ENCODE data around the gene SPATA32. TPM values are rescaled to one million over a fixed set of nuclear protein-coding genes. Genes with fewer than 3 reads are reported as not detected.
A peak's percentile ranks its signal among the peaks of the same experiment; 100 is the strongest.

The SPATA32 gene
- total RNA-seq, 1 experiment from 2014 or later = 0.15 TPM

DNA sequence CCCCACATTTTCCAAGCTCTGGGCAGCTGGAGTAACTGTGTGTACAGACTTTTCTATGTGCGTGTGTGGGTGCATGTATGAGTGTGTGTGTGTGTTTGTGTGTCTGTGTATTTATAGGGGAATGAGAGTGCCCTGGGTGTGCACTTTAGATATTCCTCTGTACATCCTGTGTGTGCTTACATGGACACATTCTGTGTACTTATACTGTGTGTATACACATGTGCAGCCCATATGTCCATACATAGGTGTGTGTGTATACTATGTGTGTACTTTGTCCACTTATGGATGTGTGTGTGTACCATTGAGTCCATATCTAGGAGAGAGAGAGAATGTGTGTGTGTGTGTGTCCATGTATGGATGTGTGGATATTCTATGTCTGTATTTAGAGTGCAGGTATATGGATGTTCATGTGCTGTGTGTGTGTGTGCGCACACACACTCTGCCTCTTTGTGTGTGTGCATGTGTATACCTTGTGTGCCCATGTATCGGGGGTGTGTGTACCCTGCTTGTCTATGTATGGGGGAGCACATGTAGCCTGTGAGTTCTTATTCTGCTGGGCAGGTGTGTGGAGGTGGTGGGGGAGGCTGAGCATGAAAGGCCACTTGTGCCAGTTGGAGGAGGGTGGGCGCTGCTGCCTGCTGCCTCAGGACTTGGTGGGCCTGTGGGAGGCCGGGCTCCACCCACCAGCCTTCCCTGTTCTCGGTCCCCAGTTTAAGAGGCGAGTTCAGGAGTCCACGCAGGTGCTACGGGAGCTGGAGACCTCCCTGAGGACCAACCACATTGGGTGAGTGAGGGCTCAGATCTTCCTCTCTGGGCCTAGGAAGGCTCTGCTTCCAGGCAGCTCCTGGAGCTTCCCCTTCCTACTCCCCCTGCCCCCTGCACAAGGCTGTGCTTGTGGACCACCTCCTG lies 29.1 kb downstream of the SPATA32 start:
- ChIA-PET RAD21 (ENCODE audit: low non-redundant PET in 1 of 2, low total read pairs in 2 of 2, uncharacterized antibody in 2 of 2, unreplicated experiment in 2 of 2) (interaction anchor here in 1 of 2 experiments (1.5 kb wide), 1 partner anchor 14 kb away, joined by 6 read pairs; no protein-coding TSS in a partner anchor), CTCF (interaction anchor here (1.1 to 5.9 kb wide), 7 partner anchors 9 to 192 kb away, joined by 3 to 55 read pairs (median 5); partner anchors contain the start of gene ACBD4)
- DNase-seq (ENCODE audit: low read depth, low spot score) = no peak

DNA sequence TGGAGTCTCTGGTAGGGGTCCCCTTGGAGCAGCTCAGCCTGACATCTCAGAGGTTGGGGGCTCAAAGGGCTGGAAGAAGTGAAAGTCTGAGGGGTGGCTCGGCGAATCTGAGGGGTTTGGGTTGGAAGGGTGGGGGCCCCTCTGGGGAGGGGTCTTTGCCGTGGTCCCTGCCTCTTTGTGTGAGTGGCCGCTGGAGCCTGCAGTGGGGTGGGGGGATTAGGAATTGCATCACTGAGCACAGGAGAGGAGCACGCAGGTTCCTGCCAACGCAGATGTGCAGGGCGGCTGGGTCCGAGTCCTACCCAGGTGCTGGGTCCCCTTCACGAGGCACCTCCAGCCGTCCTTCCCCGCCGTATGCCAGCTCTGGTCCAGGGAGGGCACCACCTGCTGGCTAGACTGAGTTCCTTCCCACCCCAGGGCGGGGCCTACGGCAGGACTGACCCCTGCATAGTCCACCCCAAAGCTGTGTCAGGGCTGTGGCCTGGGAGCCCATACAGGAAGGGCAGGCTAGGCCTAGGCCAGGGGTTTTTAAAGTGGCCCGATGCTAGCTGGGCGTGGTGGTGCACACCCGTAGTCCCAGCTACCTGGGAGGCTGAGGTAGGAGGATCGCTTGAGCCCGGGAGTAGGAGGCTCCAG lies 30.3 kb downstream of the SPATA32 start:
- ATAC-seq = peak; percentile 81
- no TSS peak for BruUV-seq (replicated peaks)
- POLR2A ChIA-PET = interaction anchor here (1.3 to 2.3 kb wide), 2 partner anchors 83 to 96 kb away, joined by 4 to 7 read pairs; partner anchors contain the start of genes ACBD4 and HEXIM1

More for the DNA sequence above, 29.1 kb downstream of the SPATA32 start:
- Histone ChIP-seq H3K27ac (ENCODE audit: low read depth, low read length) (no peak overlapping the region), H3K9me2 (ENCODE audit: insufficient read depth) (no peaks in the 10 kb centered on the region), H3K4me1 (ENCODE audit: control insufficient read depth in 1 of 2, insufficient read depth in 2 of 2, low read length in 2 of 2) (peaks cover 31 to 48% of the 10 kb centered on the region in 2 experiments), H3K4me3 (replicated peaks in 1 of 2; ENCODE audit: low read depth in 1 of 2, low read length in 2 of 2) (no peak overlapping the region), H3K4me2 (ENCODE audit: low read length) (no peak overlapping the region), H3K9me3 (ENCODE audit: control insufficient read depth in 1 of 2, insufficient read depth in 1 of 2, low read depth in 1 of 2, low read length in 2 of 2) (no peaks in the 10 kb centered on the region), H2AFZ (ENCODE audit: low read depth, low read length, poor library complexity, severe bottlenecking) (no peak overlapping the region), H3K9ac (ENCODE audit: low read length) (no peak overlapping the region), H3K36me3 (ENCODE audit: control insufficient read depth in 1 of 2, insufficient read depth in 2 of 2, low read length in 2 of 2) (no peaks in the 10 kb centered on the region), H3K27me3 (ENCODE audit: insufficient read depth, low read length) (no peaks in the 10 kb centered on the region), H4K20me1 (ENCODE audit: insufficient read depth) (no peaks in the 10 kb centered on the region), H3K79me2 (ENCODE audit: insufficient read depth, low read length) (no peaks in the 10 kb centered on the region)
- POLR2A ChIA-PET = no interaction called here
- ATAC-seq = no peak
- intact Hi-C loops (cut with micrococcal nuclease) = no loop called here
- BruUV-seq (replicated peaks) = no TSS peak
- TF ChIP-seq YY1 (IDR thresholded peaks at IDR 0.05; ENCODE audit: extremely low read depth, insufficient replicate concordance, low read depth, low read length) (no peak), EZH2 (IDR thresholded peaks at IDR 0.05) (no peak), POLR2A (IDR thresholded peaks at IDR 0.05; ENCODE audit: borderline replicate concordance, extremely low read depth, insufficient read depth, insufficient read length) (no peak), CEBPB (IDR thresholded peaks at IDR 0.05; ENCODE audit: low read depth) (no peak), SIN3A (IDR thresholded peaks at IDR 0.05; ENCODE audit: low read depth) (no peak)

More for the DNA sequence above, 30.3 kb downstream of the SPATA32 start:
- intact Hi-C loops (cut with micrococcal nuclease) = loop anchor here (1.0 kb wide), 1 partner anchor 16 kb away; no protein-coding TSS in a partner anchor
- RAD21 ChIA-PET (ENCODE audit: low non-redundant PET in 1 of 2, low total read pairs in 2 of 2, uncharacterized antibody in 2 of 2, unreplicated experiment in 2 of 2) = interaction anchor here (1.5 to 2.0 kb wide), 3 partner anchors 12 to 96 kb away, joined by 6 to 7 read pairs (median 6); partner anchors contain the start of gene ACBD4 (in 2 of the 2)
- CTCF ChIA-PET = interaction anchor here (0.7 to 5.9 kb wide), 13 partner anchors 8 to 194 kb away, joined by 3 to 55 read pairs (median 4); partner anchors contain the start of genes ACBD4 and HEXIM1
- Histone ChIP-seq H3K4me2 (ENCODE audit: low read length) (peak overlapping the region; percentile 65), H3K36me3 (ENCODE audit: control insufficient read depth in 1 of 2, insufficient read depth in 2 of 2, low read length in 2 of 2) (no peaks in the 10 kb centered on the region), H4K20me1 (ENCODE audit: insufficient read depth) (no peaks in the 10 kb centered on the region), H3K79me2 (ENCODE audit: insufficient read depth, low read length) (no peaks in the 10 kb centered on the region), H3K4me1 (ENCODE audit: control insufficient read depth in 1 of 2, insufficient read depth in 2 of 2, low read length in 2 of 2) (peaks cover 31 to 60% of the 10 kb centered on the region in 2 experiments), H3K9ac (ENCODE audit: low read length) (0 out of 2 replicates have a peak overlapping the region, but pooled peaks have one; percentile 33), H3K4me3 (replicated peaks in 1 of 2; ENCODE audit: low read depth in 1 of 2, low read length in 2 of 2) (no peak overlapping the region), H2AFZ (ENCODE audit: low read depth, low read length, poor library complexity, severe bottlenecking) (no peak overlapping the region), H3K27ac (ENCODE audit: low read depth, low read length) (no peak overlapping the region; the same call in 1 of the 2 replicates), H3K9me3 (ENCODE audit: control insufficient read depth in 1 of 2, insufficient read depth in 1 of 2, low read depth in 1 of 2, low read length in 2 of 2) (no peaks in the 10 kb centered on the region), H3K9me2 (ENCODE audit: insufficient read depth) (no peaks in the 10 kb centered on the region), H3K27me3 (ENCODE audit: insufficient read depth, low read length) (no peaks in the 10 kb centered on the region)
- no peak for TF ChIP-seq ELF1 (IDR thresholded peaks at IDR 0.05; ENCODE audit: borderline replicate concordance, low read depth)
- TF ChIP-seq, protein P1, sequence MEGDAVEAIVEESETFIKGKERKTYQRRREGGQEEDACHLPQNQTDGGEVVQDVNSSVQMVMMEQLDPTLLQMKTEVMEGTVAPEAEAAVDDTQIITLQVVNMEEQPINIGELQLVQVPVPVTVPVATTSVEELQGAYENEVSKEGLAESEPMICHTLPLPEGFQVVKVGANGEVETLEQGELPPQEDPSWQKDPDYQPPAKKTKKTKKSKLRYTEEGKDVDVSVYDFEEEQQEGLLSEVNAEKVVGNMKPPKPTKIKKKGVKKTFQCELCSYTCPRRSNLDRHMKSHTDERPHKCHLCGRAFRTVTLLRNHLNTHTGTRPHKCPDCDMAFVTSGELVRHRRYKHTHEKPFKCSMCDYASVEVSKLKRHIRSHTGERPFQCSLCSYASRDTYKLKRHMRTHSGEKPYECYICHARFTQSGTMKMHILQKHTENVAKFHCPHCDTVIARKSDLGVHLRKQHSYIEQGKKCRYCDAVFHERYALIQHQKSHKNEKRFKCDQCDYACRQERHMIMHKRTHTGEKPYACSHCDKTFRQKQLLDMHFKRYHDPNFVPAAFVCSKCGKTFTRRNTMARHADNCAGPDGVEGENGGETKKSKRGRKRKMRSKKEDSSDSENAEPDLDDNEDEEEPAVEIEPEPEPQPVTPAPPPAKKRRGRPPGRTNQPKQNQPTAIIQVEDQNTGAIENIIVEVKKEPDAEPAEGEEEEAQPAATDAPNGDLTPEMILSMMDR (IDR thresholded peaks at IDR 0.05 in 2 of 3, conservative IDR thresholded peaks at IDR 0.05 in 1 of 3; ENCODE audit: borderline replicate concordance in 1 of 3, insufficient read depth in 1 of 3, low read depth in 2 of 3, low read length in 2 of 3) = peak in 2 of 3 experiments; percentile 63 to 75; a peak in 5 of 6 replicates
- no peak for DNase-seq (ENCODE audit: low read depth, low spot score)

Measured in HCT116 (cell line).